Duodenal mucosa (tissue), 2 donors: ENCODE data around the gene TFR2.

Experiments
- H3K27ac ChIP-seq: one replicate; pipeline ENCODE4 v1.7.0; 2013; ENCODE audit warnings: low read depth, low read length
- H3K27me3 ChIP-seq, 2 donors: one replicate each; pipeline ENCODE4 v1.7.0; 2013; ENCODE audit warnings: low read length in 2 of 2, control low read depth in 1 of 2; ENCODE audit not compliant: insufficient read depth in 2 of 2, control insufficient read depth in 1 of 2
- H3K36me3 ChIP-seq, 2 donors: one replicate each; pipeline ENCODE4 v1.7.0; 2013; ENCODE audit warnings: low read length in 2 of 2, control low read depth in 1 of 2; ENCODE audit not compliant: insufficient read depth in 2 of 2, control insufficient read depth in 1 of 2
- H3K4me1 ChIP-seq, 2 donors: one replicate each; pipeline ENCODE4 v1.7.0; 2013; ENCODE audit warnings: low read length in 2 of 2, control low read depth in 1 of 2; ENCODE audit not compliant: insufficient read depth in 2 of 2, control insufficient read depth in 1 of 2
- H3K4me3 ChIP-seq, 2 donors: one replicate each; pipeline ENCODE4 v1.7.0; 2013; ENCODE audit warnings: low read length in 2 of 2, low read depth in 1 of 2
- H3K9ac ChIP-seq, 2 donors: one replicate each; pipeline ENCODE4 v1.7.0; 2013; ENCODE audit warnings: low read length in 2 of 2, low read depth in 1 of 2
- H3K9me3 ChIP-seq, 2 donors: one replicate each; pipeline ENCODE4 v1.7.0; 2013; ENCODE audit warnings: low read length in 2 of 2, control low read depth in 1 of 2; ENCODE audit not compliant: control insufficient read depth in 1 of 2

TFR2 gene

DNA sequence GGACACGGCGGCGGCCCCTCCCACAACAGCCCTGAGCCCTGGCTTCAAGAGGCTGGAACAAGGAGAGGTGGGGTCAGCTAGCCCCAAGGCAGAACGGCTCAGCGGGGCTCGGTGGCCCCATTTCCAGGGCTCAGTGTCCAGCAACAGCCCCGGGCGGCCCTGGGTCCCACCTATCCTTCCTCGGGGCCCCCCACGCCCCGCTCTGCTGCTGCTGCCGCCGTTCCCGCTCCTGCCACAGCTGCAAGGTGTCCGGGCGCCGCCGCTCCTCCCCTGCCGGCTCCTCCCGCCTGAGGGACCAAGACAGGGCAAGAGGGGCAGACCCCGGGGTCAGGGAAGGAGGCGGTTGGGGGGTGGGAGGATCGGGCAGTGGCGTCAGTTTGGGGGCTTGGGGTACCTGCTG is 64.2 kb downstream of the TFR2 start:
- Histone ChIP-seq H3K27me3 (no peaks in the 10 kb centered on the region), H3K36me3 (peaks cover 48 to 69% of the 10 kb centered on the region in 2 donors), H3K9me3 (no peaks in the 10 kb centered on the region), H3K4me1 (no peaks in the 10 kb centered on the region), H3K27ac (no peak overlapping the region), H3K9ac (no peak overlapping the region), H3K4me3 (no peak overlapping the region)

- H3K27ac ChIP-seq = no peak overlapping the region
- no peak overlapping the region for H3K4me3 ChIP-seq
- peaks cover 42 to 63% of the 10 kb centered on the region in 2 donors for H3K36me3 ChIP-seq
- H3K4me1 ChIP-seq = no peaks in the 10 kb centered on the region
- H3K9ac ChIP-seq = no peak overlapping the region
- no peaks in the 10 kb centered on the region for H3K27me3 ChIP-seq
- H3K9me3 ChIP-seq = no peaks in the 10 kb centered on the region
Observed at GRCh38 chr7:100576384-100576993, 64.9 kb downstream of the TFR2 start.

GRCh38 chr7:100575746-100576383 is 65.5 kb downstream of the TFR2 start:
- H3K36me3 ChIP-seq = peaks cover 36 to 57% of the 10 kb centered on the region in 2 donors
- H3K27me3 ChIP-seq = no peaks in the 10 kb centered on the region
- H3K27ac ChIP-seq = no peak overlapping the region
- H3K9me3 ChIP-seq = no peaks in the 10 kb centered on the region
- H3K4me3 ChIP-seq = no peak overlapping the region
- no peak overlapping the region for H3K9ac ChIP-seq
- H3K4me1 ChIP-seq = peaks cover 6% of the 10 kb centered on the region in 2 donors

GRCh38 chr7:100575206-100575631 is 66.1 kb downstream of the TFR2 start:
- Histone ChIP-seq H3K4me3 (no peak overlapping the region), H3K36me3 (peaks cover 31 to 51% of the 10 kb centered on the region in 2 donors), H3K27ac (no peak overlapping the region)

GRCh38 chr7:100574362-100575205 is 66.8 kb downstream of the TFR2 start:
- H3K9ac ChIP-seq = no peak overlapping the region
- H3K4me3 ChIP-seq = no peak overlapping the region
- peaks cover 12 to 18% of the 10 kb centered on the region in 2 donors for H3K4me1 ChIP-seq
- no peaks in the 10 kb centered on the region for H3K9me3 ChIP-seq
- no peak overlapping the region for H3K27ac ChIP-seq
- H3K36me3 ChIP-seq = peaks cover 25 to 44% of the 10 kb centered on the region in 2 donors
- no peaks in the 10 kb centered on the region for H3K27me3 ChIP-seq

More at GRCh38 chr7:100575206-100575631, 66.1 kb downstream of the TFR2 start:
- H3K4me1 ChIP-seq = peaks cover 8 to 11% of the 10 kb centered on the region in 2 donors
- no peak overlapping the region for H3K9ac ChIP-seq
- H3K9me3 ChIP-seq = no peaks in the 10 kb centered on the region
- H3K27me3 ChIP-seq = no peaks in the 10 kb centered on the region

GRCh38 chr7:100573691-100574361 is 67.5 kb downstream of the TFR2 start, which contains the start of gene SAP25:
Gene SAP25 (minus strand): TSS chr7:100573900. CDS start chr7:100573742, 158 bp downstream.
- no peak within 1 kb of the TSS for H3K4me3 ChIP-seq
- no peak within 1 kb of the TSS for H3K9ac ChIP-seq
- no peaks in the 10 kb centered on the region for H3K9me3 ChIP-seq
- H3K36me3 ChIP-seq = peaks cover 21 to 39% of the 10 kb centered on the region in 2 donors
- H3K27ac ChIP-seq = no peak within 1 kb of the TSS
- H3K27me3 ChIP-seq = no peaks in the 10 kb centered on the region
- peaks cover 19 to 25% of the 10 kb centered on the region in 2 donors for H3K4me1 ChIP-seq

DNA sequence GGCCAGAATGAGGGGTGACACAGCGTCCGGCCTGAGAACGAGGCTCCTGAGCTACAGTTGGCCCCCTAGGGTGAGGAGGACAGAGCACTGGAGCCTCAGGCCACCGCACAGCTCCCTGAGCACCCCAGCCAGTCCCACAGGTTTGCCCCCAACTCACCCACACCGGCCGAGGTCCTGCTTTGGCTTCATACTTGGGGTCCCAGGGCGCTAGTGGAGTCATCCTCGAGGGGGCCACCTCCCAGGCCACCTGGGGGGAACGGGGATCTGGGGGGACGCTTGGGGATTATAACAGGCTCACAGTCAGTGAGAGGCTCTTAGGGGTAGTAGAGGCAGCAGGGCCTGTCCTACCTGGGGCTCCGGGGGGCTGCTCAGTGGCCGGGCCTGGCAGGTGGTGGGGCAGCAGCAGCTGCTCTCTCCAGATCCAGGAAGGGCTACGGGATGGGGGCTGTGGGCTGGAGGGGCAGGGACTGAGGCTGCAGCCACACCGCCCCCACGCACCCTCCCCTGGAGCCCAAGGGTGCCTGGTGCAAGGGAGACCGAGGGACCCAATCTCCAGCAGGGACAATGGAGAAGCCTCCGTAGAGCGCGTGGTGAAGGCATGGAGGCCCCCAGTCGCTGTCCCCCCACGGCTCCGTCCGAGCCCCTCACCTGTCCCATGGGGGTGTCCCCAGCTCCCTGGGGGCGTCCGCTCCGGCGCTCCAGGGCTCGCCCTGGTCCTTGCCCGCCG is 68.2 kb downstream of the TFR2 start:
- H3K4me1 ChIP-seq = peaks cover 25 to 30% of the 10 kb centered on the region in 2 donors
- no peak overlapping the region for H3K27ac ChIP-seq
- H3K4me3 ChIP-seq = no peak overlapping the region
- no peaks in the 10 kb centered on the region for H3K27me3 ChIP-seq
- H3K9ac ChIP-seq = no peak overlapping the region
- no peaks in the 10 kb centered on the region for H3K9me3 ChIP-seq
- H3K36me3 ChIP-seq = peaks cover 17 to 32% of the 10 kb centered on the region in 2 donors

DNA sequence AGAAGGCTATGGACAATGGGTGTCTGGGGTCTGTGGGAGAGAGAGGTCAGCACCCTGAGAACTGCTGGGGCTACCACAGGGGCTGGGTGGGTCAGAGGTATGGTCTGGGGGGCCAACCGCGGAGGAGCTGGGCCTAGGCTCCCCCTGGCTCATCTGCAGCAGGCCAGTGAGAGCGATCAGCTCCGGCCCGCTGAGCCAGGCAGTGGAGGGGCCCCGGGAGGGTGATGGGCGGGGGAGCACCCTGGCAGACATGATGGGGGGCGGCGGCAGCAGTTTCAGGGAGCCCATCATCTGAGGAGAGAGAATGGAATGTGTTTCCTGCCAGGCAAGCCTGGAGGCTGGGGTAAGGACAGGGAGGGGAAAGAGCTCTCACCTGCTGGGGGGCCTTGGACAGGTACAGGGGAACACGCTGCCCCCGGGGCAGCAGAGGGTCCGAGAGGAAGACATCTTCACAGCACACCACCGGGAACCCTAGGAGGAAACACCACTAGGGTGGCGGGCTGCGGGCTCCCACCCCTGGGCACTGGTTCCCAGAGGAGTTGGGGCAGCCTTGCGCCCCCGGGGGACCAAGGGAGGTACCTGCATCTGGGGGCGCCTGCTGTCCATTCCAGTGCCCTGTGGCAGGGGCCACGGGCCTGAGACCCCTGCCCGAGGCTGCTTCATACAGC is 68.9 kb downstream of the TFR2 start:
- Histone ChIP-seq H3K9ac (no peak overlapping the region), H3K4me3 (no peak overlapping the region), H3K9me3 (no peaks in the 10 kb centered on the region), H3K4me1 (peaks cover 32 to 34% of the 10 kb centered on the region in 2 donors), H3K27me3 (no peaks in the 10 kb centered on the region), H3K36me3 (peaks cover 10 to 25% of the 10 kb centered on the region in 2 donors), H3K27ac (no peak overlapping the region)

- Histone ChIP-seq H3K4me3 (no peak overlapping the region), H3K36me3 (peaks cover 7 to 19% of the 10 kb centered on the region in 2 donors), H3K4me1 (peaks cover 33 to 37% of the 10 kb centered on the region in 2 donors), H3K9ac (no peak overlapping the region), H3K27me3 (no peaks in the 10 kb centered on the region), H3K9me3 (no peaks in the 10 kb centered on the region), H3K27ac (no peak overlapping the region)
Observed at GRCh38 chr7:100571829-100572116, 69.6 kb downstream of the TFR2 start.
